GF-D8 (cell line): ENCODE measurements around the gene KIAA0825.

Experiments used
- DNase-seq: peaks from one replicate; lab custom pipeline; 2025; lab: John Stamatoyannopoulos, UW

Gene KIAA0825

GRCh38 chr5:94440015-94440414 is 178.4 kb downstream of the KIAA0825 start:
- DNase-seq, result no peak

- DNase-seq, result peak; percentile 62
Measured at GRCh38 chr5:94433397-94434163, 184.8 kb downstream of the KIAA0825 start.

- no peak for DNase-seq
Measured at GRCh38 chr5:94432499-94432898, 185.9 kb downstream of the KIAA0825 start.

DNA sequence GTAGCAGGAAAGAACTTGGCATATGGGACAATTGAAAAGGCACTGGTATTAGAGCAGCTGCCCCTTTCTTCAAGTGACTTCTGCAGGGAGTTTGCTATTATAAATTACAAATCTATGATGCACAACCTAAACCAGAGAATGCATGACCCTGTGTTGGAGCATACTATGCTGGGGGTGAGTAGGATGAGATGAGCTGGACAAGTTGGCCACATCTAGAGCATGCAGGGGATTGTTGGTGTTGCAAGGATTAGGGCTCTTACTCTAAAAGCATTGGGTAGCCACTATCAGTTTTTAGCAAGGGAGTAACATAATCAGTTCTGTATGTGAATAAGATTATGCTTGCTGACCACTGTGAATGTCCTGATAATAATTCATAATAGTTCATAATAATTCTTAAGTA is 186.7 kb downstream of the KIAA0825 start:
- no peak for DNase-seq

DNA sequence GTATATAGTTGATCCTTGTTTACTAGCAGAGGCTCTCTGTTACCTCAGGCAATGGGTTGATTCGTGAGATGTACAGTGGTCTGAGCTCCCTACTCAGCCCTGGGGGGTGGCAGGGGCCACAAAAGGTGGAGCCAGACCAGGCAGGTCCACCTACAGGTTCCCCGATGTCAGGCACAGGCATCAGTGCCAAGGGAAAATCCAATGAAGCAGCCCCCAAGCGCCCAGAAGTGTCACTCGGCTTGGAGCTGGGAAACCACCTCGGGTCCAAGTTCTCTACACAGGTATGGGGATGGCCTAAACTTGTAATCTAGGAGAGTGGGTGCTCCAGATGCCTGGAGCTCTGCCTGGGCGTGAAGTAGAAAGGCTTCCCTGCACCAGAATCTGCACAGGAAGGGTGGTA is 188.8 kb downstream of the KIAA0825 start:
- no peak for DNase-seq

DNA sequence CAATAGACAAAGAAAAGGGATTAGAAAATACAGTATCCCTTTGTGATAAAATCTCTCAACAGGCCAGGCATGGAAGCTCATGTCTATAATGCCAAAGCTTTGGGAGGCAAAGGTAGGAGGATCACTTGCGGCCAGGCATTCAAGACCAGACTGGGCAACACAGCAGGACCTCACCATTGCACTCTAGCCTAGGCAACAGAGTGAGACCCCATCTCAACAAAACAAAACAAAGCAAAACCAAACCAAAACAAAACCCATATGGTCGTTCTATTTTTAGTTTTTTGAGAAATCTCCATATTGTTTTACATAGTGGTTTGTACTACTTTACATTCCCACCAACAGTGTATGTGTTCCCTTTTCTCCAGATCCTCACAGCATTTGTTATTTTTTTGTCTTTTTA is 193.0 kb downstream of the KIAA0825 start:
- no peak for DNase-seq

DNA sequence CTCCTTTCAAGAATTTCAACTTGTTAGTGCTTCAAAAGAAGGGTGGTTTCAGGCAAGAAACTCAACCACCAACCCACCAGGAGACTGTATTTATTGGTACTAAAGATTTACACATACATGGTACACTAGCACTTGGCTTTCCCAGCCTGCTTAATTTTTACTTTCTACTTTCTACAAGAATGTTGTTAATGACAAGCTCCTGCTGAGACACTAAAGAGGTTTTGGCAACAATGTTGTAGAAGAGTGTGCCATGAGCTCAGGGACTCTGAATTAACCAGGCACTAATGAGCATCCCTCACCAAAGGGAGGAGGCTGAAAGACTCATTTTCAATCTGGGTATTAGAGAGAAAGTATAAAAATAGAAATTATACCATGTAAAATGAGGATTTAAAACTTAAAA is 195.0 kb downstream of the KIAA0825 start:
- no peak for DNase-seq

GRCh38 chr5:94422812-94423211 is 195.6 kb downstream of the KIAA0825 start:
- DNase-seq, result no peak

DNA sequence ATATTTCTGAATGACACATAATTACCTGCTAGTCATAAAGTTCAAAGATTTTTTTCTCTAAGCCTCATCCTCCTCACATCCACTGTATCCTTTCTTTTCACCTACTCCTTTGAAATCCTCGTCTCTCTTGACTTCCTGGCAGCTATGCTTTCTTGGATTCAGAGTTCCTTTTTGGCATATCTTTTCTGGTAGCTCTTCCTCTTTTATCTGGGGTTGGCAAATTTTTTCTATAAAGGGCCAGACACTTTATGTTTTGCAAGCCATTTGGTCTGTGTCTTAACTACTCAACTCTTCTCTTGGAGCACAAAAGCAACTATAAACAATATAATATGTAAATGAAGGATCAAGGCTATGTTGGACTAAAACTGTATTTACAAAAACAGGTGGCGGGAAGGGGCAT is 197.5 kb downstream of the KIAA0825 start:
- no peak for DNase-seq

GRCh38 chr5:94415798-94416197 is 202.6 kb downstream of the KIAA0825 start:
- no peak for DNase-seq

- no peak for DNase-seq
Measured at GRCh38 chr5:94409440-94409839, 209.0 kb downstream of the KIAA0825 start.

DNA sequence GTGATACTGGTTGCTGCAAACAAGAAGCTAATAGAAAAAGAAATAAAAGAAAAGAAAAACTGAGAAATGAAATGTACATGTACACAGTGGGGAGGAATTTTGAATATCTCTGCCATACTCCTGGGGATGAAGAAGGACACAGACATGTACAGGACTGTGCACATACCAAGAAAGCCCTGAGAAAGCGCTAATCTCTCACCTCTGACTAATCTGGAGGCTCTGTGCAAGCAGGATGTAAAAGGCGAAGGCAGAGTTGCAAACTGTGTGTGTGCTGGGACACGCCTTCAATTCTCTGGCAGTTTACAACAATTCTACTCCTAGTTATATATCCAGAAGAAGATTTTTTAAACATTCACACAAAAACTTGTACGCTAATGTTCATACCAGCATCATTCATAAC is 211.4 kb downstream of the KIAA0825 start:
- DNase-seq, result no peak

GRCh38 chr5:94403483-94403882 is 214.9 kb downstream of the KIAA0825 start:
- DNase-seq, result no peak

DNA sequence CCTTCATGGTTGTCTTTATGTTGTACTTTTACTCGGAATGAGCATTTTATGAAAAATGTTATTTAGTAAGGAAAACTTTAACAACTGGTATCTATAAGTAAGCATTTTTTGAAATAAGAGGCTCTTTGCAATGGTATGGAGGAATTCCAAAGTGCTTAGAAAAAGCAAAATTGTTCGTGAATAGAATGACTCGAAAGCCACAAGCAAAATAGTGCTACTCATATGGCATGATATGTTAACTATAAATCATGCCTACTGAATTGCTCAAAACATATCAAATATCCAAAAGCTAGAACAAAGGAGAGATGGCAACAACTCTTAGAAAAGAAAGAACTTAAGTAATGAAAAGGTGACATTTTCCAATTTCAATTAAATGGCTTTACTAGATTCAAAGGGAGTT is 216.3 kb downstream of the KIAA0825 start:
- DNase-seq, result no peak

DNA sequence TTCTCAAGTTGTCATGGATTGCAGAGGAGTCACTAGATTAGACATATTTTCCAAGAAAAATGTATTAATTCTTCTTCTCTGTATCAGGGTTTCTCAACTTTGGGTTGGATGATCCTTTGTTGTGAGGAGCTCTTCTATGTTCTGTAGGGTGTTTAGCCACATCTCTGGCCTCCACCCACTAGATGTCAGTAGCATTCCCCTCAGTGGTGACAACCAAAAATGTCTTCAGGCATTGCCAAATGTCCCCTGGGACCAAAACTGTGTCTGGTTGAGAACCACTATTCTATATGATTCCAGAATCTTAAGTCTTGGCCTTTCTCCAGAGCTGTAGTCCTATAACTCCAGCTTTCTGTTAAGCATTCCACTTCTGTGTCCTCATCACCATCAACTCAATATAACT is 220.9 kb downstream of the KIAA0825 start:
- no peak for DNase-seq

GRCh38 chr5:94396687-94397086 is 221.7 kb downstream of the KIAA0825 start:
- DNase-seq, result no peak

GRCh38 chr5:94395468-94395867 is 222.9 kb downstream of the KIAA0825 start:
- no peak for DNase-seq

DNA sequence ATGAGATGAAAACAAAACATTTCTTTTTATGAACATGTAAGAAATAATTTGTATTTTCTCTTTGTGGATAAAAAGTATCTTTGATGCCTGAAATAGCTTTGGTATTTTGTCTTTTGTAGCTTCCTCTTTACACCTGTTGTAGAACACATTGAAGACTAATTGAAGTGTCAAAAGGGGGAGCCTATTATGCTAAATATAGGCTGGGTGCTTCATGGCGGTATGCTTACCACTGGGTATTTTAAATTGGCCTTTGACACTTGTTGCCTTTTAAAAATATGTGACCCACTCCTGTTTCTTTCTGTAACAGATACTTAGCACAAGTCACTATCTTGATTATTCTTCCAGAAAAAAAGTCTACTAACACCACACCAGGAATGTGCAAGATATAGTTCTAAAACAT is 226.4 kb downstream of the KIAA0825 start:
- DNase-seq, result no peak

DNA sequence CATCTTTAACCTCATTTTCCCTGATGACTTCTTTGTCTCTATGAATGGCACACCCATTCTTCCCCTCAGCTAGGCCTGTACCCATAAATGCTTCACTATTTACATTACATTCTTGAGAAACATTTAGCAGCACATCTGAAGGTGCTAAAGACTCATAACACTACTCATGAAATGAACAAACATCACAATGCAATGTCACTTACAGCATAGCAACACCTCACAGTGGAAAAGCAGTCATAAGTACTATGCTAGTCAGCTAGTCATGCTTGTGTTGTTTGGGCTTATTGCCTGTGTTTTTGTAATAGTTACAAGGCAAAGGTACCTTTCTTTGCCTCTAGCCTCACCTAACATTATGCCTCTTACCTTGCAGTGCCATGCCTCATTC is 228.9 kb downstream of the KIAA0825 start:
- no peak for DNase-seq

- DNase-seq, result no peak
Measured at GRCh38 chr5:94388773-94389514, 229.5 kb downstream of the KIAA0825 start.

DNA sequence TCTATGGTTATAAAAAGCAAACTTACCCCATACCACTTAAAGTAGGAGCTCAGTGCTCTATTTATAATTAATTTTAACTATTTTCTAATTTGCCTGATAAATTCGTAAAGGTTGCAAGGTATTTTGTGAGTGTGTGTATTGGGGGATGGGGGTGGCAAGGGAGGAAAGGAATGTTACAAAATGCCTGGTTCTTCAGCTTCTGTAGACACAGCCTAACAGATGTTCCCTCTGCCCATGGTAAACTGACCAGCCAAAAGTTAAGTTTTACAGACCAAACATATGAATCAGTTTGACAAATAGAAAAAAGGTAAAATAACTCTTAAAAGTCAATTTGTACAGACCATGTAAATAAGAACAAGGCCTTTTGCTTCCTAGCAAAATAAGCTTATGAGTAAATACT is 232.6 kb downstream of the KIAA0825 start:
- DNase-seq, result no peak

DNA sequence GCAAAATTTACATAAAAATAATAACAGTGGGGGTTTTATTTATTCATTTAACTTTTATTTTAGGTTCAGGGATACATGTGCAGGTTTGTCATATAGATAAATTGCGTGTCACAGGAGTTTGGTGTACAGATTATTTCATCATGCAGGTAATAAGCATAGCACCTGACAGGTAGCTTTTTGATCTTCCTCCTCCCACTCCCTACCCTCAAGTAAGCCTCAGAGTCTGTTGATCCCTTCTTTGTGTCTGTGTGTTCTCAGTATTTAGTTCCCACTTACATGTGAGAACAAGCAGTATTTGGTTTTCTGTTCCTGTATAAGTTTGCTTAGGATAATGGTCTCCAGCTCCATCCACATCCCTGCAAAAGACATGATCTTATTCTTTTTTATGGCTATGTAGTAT is 240.3 kb downstream of the KIAA0825 start:
- DNase-seq, result no peak

DNA sequence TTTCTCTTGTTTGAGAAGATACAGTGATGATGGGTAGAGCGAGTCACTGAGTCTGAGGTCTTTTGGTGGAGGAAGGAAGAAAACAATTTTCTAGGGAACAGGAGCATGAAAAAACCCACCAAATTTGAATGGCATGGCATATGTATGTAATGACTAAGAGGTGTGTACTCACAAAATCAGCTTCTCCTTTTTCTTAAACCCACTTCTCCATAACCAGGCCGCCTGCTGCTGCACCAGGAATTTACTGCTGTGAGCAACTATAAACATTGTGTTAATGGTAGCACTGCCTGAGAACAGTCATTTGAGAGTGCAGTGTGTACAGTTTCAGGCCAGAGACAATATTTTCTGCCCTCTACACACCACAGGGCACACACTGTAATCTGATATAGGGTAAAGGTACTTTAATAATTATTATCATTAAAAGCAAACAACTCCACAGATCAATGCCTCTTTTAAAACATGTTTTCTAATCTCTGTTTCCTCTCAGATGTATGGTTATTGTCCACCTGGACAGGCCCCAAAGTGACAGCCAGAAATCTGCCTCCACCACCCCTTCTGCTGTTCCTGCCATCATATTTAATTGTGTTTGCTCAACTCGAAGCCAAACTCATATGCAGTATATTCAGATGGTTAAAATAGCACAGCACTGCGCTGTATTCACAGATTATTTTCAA is 241.6 kb downstream of the KIAA0825 start:
- DNase-seq, result no peak
